Stimulated activated CD4-positive, alpha-beta T cell treated with anti-CD3 and anti-CD28 coated beads, TNF-alpha, amount 100 ng/mL, for 24 hours (primary cell): ENCODE data around the gene SLC5A12.

Source experiments
- DNase-seq, 3 experiments: peaks; one replicate each; pipeline ENCODE4 v3.0.0-alpha.2; 2020; ENCODE audit warnings: low read depth in 3 of 3

SLC5A12 gene

GRCh38 chr11:26719998-26720397 lies 1.9 kb downstream of the SLC5A12 start:
- no peak for DNase-seq

GRCh38 chr11:26719289-26719973 lies 2.4 kb downstream of the SLC5A12 start:
- DNase-seq: no peak

- DNase-seq: no peak
Observed at GRCh38 chr11:26717771-26718170, 4.1 kb downstream of the SLC5A12 start.

- no peak for DNase-seq
Observed at GRCh38 chr11:26715133-26715532, 6.7 kb downstream of the SLC5A12 start.

GRCh38 chr11:26712497-26712896 lies 9.4 kb downstream of the SLC5A12 start:
- no peak for DNase-seq

- no peak for DNase-seq
Observed at GRCh38 chr11:26710489-26710888, 11.4 kb downstream of the SLC5A12 start.

GRCh38 chr11:26708736-26709456 lies 13.0 kb downstream of the SLC5A12 start:
- DNase-seq: no peak

GRCh38 chr11:26706181-26706580 lies 15.7 kb downstream of the SLC5A12 start:
- DNase-seq: no peak

- DNase-seq: no peak
Observed at GRCh38 chr11:26704249-26704648, 17.6 kb downstream of the SLC5A12 start.

GRCh38 chr11:26703411-26704191 lies 18.3 kb downstream of the SLC5A12 start:
- DNase-seq: no peak

GRCh38 chr11:26702406-26702805 lies 19.5 kb downstream of the SLC5A12 start:
- no peak for DNase-seq

- DNase-seq: no peak
Observed at GRCh38 chr11:26700574-26701235, 21.2 kb downstream of the SLC5A12 start.

- no peak for DNase-seq
Observed at GRCh38 chr11:26698224-26698623, 23.6 kb downstream of the SLC5A12 start.

- DNase-seq: no peak
Observed at GRCh38 chr11:26696330-26696729, 25.5 kb downstream of the SLC5A12 start.

GRCh38 chr11:26688701-26689100 lies 33.2 kb downstream of the SLC5A12 start:
- DNase-seq: no peak

- no peak for DNase-seq
Observed at GRCh38 chr11:26687351-26687750, 34.5 kb downstream of the SLC5A12 start.

GRCh38 chr11:26677566-26677965 lies 44.3 kb downstream of the SLC5A12 start:
- DNase-seq: no peak

- no peak for DNase-seq
Observed at GRCh38 chr11:26676641-26677040, 45.2 kb downstream of the SLC5A12 start.

- no peak for DNase-seq
Observed at GRCh38 chr11:26675233-26675928, 46.5 kb downstream of the SLC5A12 start.

GRCh38 chr11:26665946-26666345 lies 55.9 kb downstream of the SLC5A12 start:
- no peak for DNase-seq

- DNase-seq: no peak
Observed at GRCh38 chr11:26665036-26665435, 56.8 kb downstream of the SLC5A12 start.
